CD4-positive, CD25-positive, alpha-beta regulatory T cell (primary cell): ENCODE results near the gene FUZ. TPM values are rescaled to one million over a fixed set of nuclear protein-coding genes. Genes with fewer than 3 reads are reported as not detected.

Experiments
- ATAC-seq, 2 donors: fragments of 150-1000 bp; cut with Tn5 transposase; one replicate each; pipeline ENCODE4 v1.10.0; 2021; ENCODE audit warnings: low read depth in 2 of 2, moderate number of reproducible peaks in 2 of 2, moderate library complexity in 1 of 2
- DNase-seq, 3 donors: peaks; one replicate each; pipeline versions ENCODE4 v3.0.0 to v3.0.0-alpha.2; 2012 to 2022; ENCODE audit warnings: mixed read lengths in 1 of 3
- H3K27ac ChIP-seq: one replicate; pipeline ENCODE4 v1.7.0; 2013; ENCODE audit warnings: mild to moderate bottlenecking, low read length; ENCODE audit not compliant: insufficient read depth, poor library complexity, severe bottlenecking
- H3K27me3 ChIP-seq: one replicate; pipeline ENCODE4 v1.7.0; 2013; ENCODE audit warnings: low read length; ENCODE audit not compliant: control insufficient read depth, insufficient read depth
- H3K36me3 ChIP-seq: one replicate; pipeline ENCODE4 v1.7.0; 2013; ENCODE audit warnings: mild to moderate bottlenecking, low read length, moderate library complexity; ENCODE audit not compliant: control insufficient read depth, insufficient read depth
- H3K4me1 ChIP-seq: 2 replicates; pipeline ENCODE4 v1.7.0; 2013; ENCODE audit warnings: mild to moderate bottlenecking, low read length; ENCODE audit not compliant: insufficient read depth, control insufficient read depth, poor library complexity, severe bottlenecking
- H3K4me3 ChIP-seq: one replicate; pipeline ENCODE4 v1.7.0; 2013; ENCODE audit warnings: low read depth, mild to moderate bottlenecking, low read length, moderate library complexity
- H3K9me3 ChIP-seq, 2 experiments: 1 replicate in 1 of 2; 2 replicates in 1 of 2; pipeline ENCODE4 v1.7.0; 2013; ENCODE audit warnings: low read length in 2 of 2, mild to moderate bottlenecking in 1 of 2, moderate library complexity in 1 of 2; ENCODE audit not compliant: control insufficient read depth in 2 of 2
- H3K27ac Mint-ChIP-seq, 3 donors: one replicate each; pipeline ENCODE4 v1.8.0; 2020 to 2022; ENCODE audit warnings: mild to moderate bottlenecking in 3 of 3, mixed read lengths in 3 of 3, moderate library complexity in 2 of 3
- H3K27me3 Mint-ChIP-seq: one replicate; pipeline ENCODE4 v1.8.0; 2022; ENCODE audit warnings: mild to moderate bottlenecking, mixed read lengths
- H3K36me3 Mint-ChIP-seq: one replicate; pipeline ENCODE4 v1.8.0; 2020; ENCODE audit warnings: mixed read lengths
- H3K4me1 Mint-ChIP-seq, 4 donors: one replicate each; pipeline ENCODE4 v1.8.0; 2020 to 2022; ENCODE audit warnings: mixed read lengths in 4 of 4, mild to moderate bottlenecking in 1 of 4
- H3K4me3 Mint-ChIP-seq, 4 donors: one replicate each; pipeline ENCODE4 v1.8.0; 2020 to 2022; ENCODE audit warnings: mild to moderate bottlenecking in 4 of 4, mixed read lengths in 4 of 4, moderate library complexity in 3 of 4
- H3K9me3 Mint-ChIP-seq, 7 donors: one replicate each; pipeline ENCODE4 v1.8.0; 2020 to 2022; ENCODE audit warnings: mixed read lengths in 7 of 7, mild to moderate bottlenecking in 3 of 7, moderate library complexity in 2 of 7
- polyA plus RNA-seq, 4 donors: library from polyadenylated mRNA; unstranded; fragments of 300-500 nt; fragmentation: Illumina TruSeq; gene quantifications; one replicate each; pipeline ENCODE4 v1.2.3, GENCODE V29; 2021
- total RNA-seq: library from RNA; stranded (reverse); gene quantifications from one replicate; pipeline ENCODE4 v1.2.3, GENCODE V29; 2022

The FUZ gene, protein sequence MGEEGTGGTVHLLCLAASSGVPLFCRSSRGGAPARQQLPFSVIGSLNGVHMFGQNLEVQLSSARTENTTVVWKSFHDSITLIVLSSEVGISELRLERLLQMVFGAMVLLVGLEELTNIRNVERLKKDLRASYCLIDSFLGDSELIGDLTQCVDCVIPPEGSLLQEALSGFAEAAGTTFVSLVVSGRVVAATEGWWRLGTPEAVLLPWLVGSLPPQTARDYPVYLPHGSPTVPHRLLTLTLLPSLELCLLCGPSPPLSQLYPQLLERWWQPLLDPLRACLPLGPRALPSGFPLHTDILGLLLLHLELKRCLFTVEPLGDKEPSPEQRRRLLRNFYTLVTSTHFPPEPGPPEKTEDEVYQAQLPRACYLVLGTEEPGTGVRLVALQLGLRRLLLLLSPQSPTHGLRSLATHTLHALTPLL
- 15.8 TPM for total RNA-seq
- polyA plus RNA-seq, result 1 to 10 TPM; 4.0 to 8.4 (median 4.9) TPM

DNA sequence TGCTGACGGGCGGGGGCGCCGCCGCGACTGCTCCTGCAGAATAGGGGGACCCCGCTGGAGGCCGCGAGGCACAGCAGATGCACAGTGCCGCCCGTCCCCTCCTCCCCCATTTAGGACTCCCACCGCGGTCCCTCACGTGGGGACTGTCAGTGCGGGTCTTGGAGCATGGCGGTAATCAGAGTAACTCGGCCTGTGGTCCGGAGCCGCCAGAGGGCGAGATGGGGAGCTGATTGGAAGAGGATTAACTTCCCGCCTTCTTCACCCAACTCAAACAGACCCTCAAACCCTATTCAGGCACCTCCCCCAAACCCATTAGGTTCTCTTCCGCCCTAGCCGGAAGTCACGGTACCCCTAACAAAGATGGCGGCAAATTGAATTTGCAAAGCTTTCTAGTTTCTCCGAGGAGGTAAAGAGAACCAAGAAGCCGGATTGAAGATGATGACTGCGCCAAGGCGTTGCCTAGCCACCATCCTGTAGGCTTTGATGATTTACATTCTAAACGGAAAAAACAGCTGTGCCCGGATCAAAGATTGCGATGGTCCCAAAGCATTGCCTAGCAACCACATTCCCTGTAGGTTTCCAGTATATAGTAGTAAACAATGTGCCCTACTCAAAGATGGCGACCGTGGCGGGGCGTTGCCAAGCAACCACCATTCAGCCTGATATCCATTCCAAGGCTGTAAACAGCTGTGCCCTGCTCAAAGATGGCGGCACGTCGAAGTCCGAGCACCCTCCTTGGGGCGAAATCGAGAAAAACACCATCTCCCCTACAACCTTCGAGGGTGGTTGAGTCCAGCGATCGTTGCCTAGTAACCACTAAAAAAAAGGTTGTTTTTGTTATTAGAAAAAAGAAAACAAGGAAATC, at the start of gene FUZ:
FUZ (minus strand) TSS at position 296 of the 865 bp plus-strand sequence; CDS start at position 110, 186 bp downstream.
- no peaks in the 10 kb centered on the region for H3K27me3 Mint-ChIP-seq
- Histone ChIP-seq H3K9me3 (no peaks in the 10 kb centered on the region), H3K36me3 (no peaks in the 10 kb centered on the region), H3K4me1 (peaks cover 40% of the 10 kb centered on the region), H3K27me3 (no peaks in the 10 kb centered on the region), H3K27ac (peak within 1 kb of the TSS; percentile 96), H3K4me3 (peak within 1 kb of the TSS; percentile 98)
- H3K9me3 Mint-ChIP-seq, result no peaks in the 10 kb centered on the region
- peak within 1 kb of the TSS; percentile 93 to 95 (median 94) for H3K4me3 Mint-ChIP-seq
- DNase-seq (peak; percentile 91 to 97 (median 92)), ATAC-seq (peak; percentile 60 to 62)
- H3K27ac Mint-ChIP-seq, result peak within 1 kb of the TSS; percentile 96 to 99 (median 99)
- H3K4me1 Mint-ChIP-seq, result peaks cover 11 to 54% (median 28%) of the 10 kb centered on the region in 4 donors
- no peaks in the 10 kb centered on the region for H3K36me3 Mint-ChIP-seq

DNA sequence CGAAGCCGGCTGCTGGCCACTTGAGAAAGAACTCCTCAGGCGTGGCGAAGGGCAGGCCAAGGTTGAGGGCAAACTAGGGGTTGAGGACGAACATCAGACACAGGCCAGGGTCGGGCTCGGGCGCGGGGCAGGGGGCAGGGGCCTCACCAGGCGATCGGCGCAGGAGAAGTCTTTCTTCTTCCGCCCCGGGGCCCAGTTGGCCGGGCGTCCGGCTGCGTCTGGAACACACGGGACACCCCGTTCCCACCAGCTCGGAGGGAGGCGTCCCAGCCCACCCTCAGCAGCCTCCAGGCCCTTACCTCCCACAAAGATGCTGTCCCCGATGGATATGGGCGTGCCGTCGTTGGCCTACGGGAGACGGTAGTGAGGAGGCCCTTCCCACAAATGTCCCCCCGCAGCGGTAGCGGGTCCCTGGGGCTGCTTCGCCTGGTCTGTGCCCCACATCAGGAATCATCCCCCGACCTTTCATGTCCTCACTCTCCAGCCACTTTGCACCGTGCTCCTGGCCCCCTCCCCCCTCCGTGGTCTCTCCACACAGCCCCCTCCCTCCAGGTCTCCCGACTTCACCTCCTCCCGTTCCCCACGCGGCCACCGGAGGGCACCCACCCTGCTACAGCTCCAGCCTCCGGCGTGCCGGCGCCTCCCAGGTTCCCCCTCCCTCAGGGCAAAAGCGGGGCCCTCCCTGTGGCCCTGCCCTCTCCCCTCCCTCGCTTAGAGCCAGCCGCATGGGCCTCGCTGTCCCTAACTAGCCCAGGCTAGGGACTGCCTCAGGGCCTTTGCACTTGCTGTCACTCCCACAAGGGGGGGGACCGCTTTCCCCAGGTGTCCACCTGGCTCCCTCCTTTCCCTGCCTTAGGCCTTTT, 49.5 kb upstream of the FUZ start:
- Mint-ChIP-seq H3K27ac (no peak overlapping the region), H3K9me3 (peaks cover 0 to 1% (median 0%) of the 10 kb centered on the region in 7 donors), H3K36me3 (peaks cover 5% of the 10 kb centered on the region), H3K4me3 (peak overlapping the region in 2 of 4 donors; percentile 2 to 47), H3K4me1 (peaks cover 0 to 30% (median 14%) of the 10 kb centered on the region in 4 donors), H3K27me3 (peaks cover 7% of the 10 kb centered on the region)
- Histone ChIP-seq H3K4me1 (peaks cover 18% of the 10 kb centered on the region), H3K36me3 (peaks cover 27% of the 10 kb centered on the region), H3K4me3 (no peak overlapping the region), H3K27me3 (no peaks in the 10 kb centered on the region), H3K9me3 (no peaks in the 10 kb centered on the region), H3K27ac (no peak overlapping the region)
- ATAC-seq (no peak), DNase-seq (no peak)

DNA sequence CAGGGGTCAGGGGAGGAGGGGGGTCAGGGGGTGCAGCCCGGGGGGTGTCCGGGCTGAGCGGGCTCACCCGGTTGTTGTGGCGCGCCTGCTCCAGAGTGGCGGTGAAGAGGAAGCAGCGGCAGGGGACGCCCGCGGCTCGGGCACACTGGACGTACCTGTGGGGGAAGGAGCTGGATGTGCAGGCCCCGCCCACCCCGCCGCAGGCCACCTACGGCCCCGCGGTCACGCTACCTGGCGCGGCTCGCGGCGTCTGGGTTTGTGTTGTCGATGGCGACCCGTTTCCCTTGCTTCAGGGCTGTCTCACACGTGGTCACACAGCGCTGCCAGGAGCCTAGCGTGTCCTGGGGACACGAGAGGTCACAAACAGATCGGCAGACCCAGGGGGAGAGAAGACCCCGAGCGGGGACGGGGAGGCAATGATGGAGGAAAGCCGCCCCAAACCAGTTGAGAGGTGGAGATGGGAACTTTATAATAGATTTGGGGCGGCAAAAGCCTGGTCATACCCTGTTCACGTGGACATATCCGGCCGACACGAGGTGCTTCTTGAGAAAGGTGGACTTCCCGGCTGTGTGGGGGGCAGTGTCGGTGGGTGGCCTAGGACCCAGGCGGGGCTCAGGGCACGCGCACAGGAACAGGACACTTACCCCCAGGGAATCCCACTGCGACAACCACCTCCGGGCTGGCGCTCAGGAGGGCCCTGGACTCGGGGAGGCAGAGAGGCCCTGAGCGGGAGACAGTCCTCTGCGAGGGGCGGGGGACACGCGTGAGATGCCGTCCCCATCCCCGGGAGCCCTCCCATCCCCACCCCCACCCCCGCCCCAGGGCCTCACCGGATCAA, 48.7 kb upstream of the FUZ start:
- H3K9me3 ChIP-seq, result no peaks in the 10 kb centered on the region
- Mint-ChIP-seq H3K4me3 (peak overlapping the region in 1 of 4 donors; percentile 38), H3K27me3 (no peaks in the 10 kb centered on the region), H3K27ac (peak overlapping the region in 1 of 3 donors; percentile 56), H3K9me3 (peaks cover 0 to 1% (median 0%) of the 10 kb centered on the region in 7 donors), H3K36me3 (peaks cover 5% of the 10 kb centered on the region), H3K4me1 (peaks cover 0 to 24% (median 14%) of the 10 kb centered on the region in 4 donors)
- DNase-seq (no peak), ATAC-seq (no peak)
- no peaks in the 10 kb centered on the region for H3K27me3 ChIP-seq
- no peak overlapping the region for H3K4me3 ChIP-seq
- no peak overlapping the region for H3K27ac ChIP-seq
- H3K4me1 ChIP-seq, result peaks cover 12% of the 10 kb centered on the region
- peaks cover 29% of the 10 kb centered on the region for H3K36me3 ChIP-seq

DNA sequence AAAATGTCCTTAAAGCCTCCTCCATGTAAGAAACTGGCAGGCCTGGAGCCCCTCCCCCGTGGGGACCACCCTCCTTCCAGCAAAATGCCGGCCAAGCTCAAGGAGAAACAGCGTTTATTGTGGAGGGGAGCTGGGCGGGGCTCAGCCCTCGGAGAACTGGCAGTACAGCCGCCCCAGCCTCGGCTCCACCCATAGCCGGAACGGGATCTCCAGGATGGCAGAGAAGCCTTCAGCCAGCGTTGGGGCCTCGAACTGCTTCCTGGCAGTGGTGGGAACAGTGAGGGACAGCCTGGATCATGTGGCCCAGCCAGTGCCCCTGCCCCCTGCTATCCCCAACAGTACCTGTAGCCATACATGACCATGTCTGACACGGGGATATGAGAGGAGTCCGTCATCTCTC, 48.0 kb upstream of the FUZ start:
- no peaks in the 10 kb centered on the region for H3K27me3 Mint-ChIP-seq
- Histone ChIP-seq H3K4me1 (peaks cover 6% of the 10 kb centered on the region), H3K27ac (no peak overlapping the region), H3K27me3 (no peaks in the 10 kb centered on the region), H3K4me3 (no peak overlapping the region), H3K36me3 (peaks cover 29% of the 10 kb centered on the region), H3K9me3 (no peaks in the 10 kb centered on the region)
- H3K4me1 Mint-ChIP-seq, result peaks cover 0 to 17% (median 9%) of the 10 kb centered on the region in 4 donors
- ATAC-seq (no peak), DNase-seq (no peak)
- peaks cover 5% of the 10 kb centered on the region for H3K36me3 Mint-ChIP-seq
- H3K27ac Mint-ChIP-seq, result no peak overlapping the region
- H3K4me3 Mint-ChIP-seq, result no peak overlapping the region
- peaks cover 0 to 1% (median 0%) of the 10 kb centered on the region in 7 donors for H3K9me3 Mint-ChIP-seq

DNA sequence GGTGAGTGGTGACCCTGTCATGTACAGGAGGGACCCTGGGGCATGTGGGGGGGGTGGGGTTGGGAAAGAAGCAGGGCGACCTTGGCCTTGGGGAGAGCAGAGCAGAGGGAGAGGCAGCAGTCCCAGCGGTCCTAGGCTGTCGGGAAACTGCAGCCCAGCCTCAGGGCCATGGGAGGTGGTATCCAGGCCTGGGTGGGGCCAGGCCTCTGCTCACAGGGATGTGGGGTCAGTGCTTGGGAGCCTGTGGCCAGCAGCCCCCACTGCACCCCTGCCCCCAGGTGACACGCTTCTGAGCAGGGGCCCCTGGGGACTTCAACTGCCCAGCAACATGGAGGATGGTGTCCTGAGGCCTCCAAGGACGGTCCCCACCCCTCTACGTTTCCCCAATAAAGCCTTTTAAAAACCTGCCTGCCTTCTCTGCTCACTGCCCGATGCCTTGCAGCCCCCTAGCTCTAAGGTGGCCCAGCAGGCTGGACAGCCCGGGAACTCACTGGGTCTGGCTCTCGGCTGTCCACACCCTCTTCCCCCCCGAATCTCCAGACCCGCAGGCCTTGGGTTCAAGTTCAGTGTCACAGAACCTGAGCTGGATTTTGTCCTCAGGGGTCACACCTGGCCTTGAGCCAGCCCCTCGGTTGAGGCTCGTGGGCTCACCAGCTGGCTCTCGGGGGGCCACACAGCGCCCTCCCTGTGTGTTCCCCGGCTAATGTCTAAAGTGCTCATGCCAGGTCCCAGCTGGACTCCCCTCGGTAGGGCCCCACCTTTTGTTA, 47.4 kb upstream of the FUZ start:
- ATAC-seq (no peak), DNase-seq (no peak)
- peak overlapping the region in 1 of 3 donors; percentile 48 for H3K27ac Mint-ChIP-seq
- peaks cover 5% of the 10 kb centered on the region for H3K36me3 Mint-ChIP-seq
- H3K4me1 ChIP-seq, result no peaks in the 10 kb centered on the region
- no peaks in the 10 kb centered on the region for H3K9me3 ChIP-seq
- H3K27ac ChIP-seq, result no peak overlapping the region
- H3K4me1 Mint-ChIP-seq, result peaks cover 0 to 14% (median 4%) of the 10 kb centered on the region in 4 donors
- peaks cover 0 to 1% (median 0%) of the 10 kb centered on the region in 7 donors for H3K9me3 Mint-ChIP-seq
- no peaks in the 10 kb centered on the region for H3K27me3 Mint-ChIP-seq
- no peak overlapping the region for H3K4me3 ChIP-seq
- no peak overlapping the region for H3K4me3 Mint-ChIP-seq
- no peaks in the 10 kb centered on the region for H3K27me3 ChIP-seq
- H3K36me3 ChIP-seq, result peaks cover 29% of the 10 kb centered on the region

DNA sequence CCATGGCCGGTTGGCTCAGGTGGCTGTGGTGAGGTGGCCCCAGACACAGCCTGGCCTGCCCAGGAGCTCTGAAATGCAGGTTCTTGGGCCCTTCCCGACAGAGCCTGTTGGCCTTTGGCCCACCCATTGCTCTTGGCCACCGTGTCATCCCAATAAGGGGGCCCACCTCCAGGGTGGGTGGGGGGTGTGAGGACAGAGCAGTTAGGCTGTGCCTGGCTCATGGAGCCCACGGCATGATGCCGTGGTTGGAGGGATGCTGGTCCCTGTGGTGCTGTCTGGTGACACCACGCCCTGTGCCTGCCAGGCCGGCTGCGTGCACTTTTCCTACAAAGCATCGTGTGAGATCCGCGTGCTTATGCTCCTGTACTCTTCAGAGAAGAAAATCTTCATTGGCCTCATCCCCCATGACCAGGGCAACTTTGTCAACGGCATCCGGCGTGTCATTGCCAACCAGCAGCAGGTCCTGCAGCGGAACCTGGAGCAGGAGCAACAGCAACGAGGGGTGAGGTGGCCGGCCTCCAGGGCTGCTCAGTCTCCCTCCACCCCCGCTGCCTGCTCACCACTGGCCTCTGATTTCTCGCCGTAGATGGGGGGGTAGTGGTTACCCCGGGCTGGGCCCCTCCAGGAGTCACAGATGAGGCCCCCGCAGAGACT, 46.7 kb upstream of the FUZ start:
- Mint-ChIP-seq H3K27ac (peak overlapping the region in 1 of 3 donors; percentile 48), H3K9me3 (peaks cover 0 to 1% (median 0%) of the 10 kb centered on the region in 7 donors), H3K4me1 (peaks cover 0 to 9% (median 3%) of the 10 kb centered on the region in 4 donors), H3K4me3 (no peak overlapping the region), H3K27me3 (no peaks in the 10 kb centered on the region), H3K36me3 (peaks cover 5% of the 10 kb centered on the region)
- DNase-seq, result no peak
- ATAC-seq, result no peak
- Histone ChIP-seq H3K9me3 (no peaks in the 10 kb centered on the region), H3K4me1 (no peaks in the 10 kb centered on the region), H3K27ac (no peak overlapping the region), H3K4me3 (no peak overlapping the region), H3K36me3 (peaks cover 27% of the 10 kb centered on the region), H3K27me3 (no peaks in the 10 kb centered on the region)
